ENCODE results near the gene USP50.

Gene USP50

GRCh38 chr15:50487287-50487686 lies 59.2 kb downstream of the USP50 start:
- no peak overlapping the region for H3K27ac ChIP-seq
- TF ChIP-seq, protein P1, sequence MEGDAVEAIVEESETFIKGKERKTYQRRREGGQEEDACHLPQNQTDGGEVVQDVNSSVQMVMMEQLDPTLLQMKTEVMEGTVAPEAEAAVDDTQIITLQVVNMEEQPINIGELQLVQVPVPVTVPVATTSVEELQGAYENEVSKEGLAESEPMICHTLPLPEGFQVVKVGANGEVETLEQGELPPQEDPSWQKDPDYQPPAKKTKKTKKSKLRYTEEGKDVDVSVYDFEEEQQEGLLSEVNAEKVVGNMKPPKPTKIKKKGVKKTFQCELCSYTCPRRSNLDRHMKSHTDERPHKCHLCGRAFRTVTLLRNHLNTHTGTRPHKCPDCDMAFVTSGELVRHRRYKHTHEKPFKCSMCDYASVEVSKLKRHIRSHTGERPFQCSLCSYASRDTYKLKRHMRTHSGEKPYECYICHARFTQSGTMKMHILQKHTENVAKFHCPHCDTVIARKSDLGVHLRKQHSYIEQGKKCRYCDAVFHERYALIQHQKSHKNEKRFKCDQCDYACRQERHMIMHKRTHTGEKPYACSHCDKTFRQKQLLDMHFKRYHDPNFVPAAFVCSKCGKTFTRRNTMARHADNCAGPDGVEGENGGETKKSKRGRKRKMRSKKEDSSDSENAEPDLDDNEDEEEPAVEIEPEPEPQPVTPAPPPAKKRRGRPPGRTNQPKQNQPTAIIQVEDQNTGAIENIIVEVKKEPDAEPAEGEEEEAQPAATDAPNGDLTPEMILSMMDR (conservative IDR thresholded peaks at IDR 0.05), result no peak

DNA sequence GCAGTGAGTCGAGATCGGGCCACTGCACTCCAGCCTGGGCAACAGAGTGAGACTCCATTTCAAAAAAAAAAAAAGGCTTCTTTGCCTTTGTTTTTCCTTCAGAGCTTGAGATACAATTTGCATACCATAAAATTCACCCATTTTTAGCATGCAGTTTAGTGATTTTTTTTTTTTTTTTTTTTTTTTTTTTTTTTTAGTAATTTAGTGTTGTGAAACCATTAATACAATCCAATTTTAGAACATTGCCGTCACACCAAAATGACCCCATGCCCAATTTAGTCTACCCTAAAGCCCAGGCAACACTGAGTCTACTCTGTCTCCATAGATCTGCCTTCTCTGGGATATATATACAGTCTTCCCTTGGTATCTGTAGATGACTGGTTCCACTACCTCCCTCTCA lies 61.1 kb downstream of the USP50 start:
- TF ChIP-seq, protein P1 (conservative IDR thresholded peaks at IDR 0.05), result no peak
- H3K27ac ChIP-seq, result no peak overlapping the region

GRCh38 chr15:50484781-50485180 lies 61.7 kb downstream of the USP50 start:
- no peak overlapping the region for H3K27ac ChIP-seq
- TF ChIP-seq, protein P1 (conservative IDR thresholded peaks at IDR 0.05), result no peak

- TF ChIP-seq, protein P1 (conservative IDR thresholded peaks at IDR 0.05), result no peak
- no peak overlapping the region for H3K27ac ChIP-seq
Observed at GRCh38 chr15:50476143-50476542, 70.3 kb downstream of the USP50 start.

DNA sequence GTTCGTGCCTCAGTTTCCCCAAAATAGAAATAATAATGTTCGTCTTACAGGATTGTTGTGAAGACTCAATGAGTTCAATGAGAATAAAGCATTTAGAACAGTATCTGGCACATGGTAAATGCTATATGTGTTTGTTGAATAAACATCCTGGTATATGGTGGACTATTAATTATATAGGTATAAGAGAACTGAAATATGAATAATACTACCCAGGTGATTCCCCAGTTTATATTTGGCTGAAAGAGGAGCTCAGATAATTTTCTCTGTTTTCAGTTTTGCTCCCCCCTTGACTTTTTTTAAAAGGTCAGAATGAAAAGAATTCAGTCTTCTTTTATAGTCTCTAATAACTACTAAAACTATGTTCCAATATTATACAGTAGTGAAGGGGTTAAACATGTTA lies 75.4 kb downstream of the USP50 start:
- no peak overlapping the region for H3K27ac ChIP-seq
- TF ChIP-seq, protein P1 (conservative IDR thresholded peaks at IDR 0.05), result no peak

DNA sequence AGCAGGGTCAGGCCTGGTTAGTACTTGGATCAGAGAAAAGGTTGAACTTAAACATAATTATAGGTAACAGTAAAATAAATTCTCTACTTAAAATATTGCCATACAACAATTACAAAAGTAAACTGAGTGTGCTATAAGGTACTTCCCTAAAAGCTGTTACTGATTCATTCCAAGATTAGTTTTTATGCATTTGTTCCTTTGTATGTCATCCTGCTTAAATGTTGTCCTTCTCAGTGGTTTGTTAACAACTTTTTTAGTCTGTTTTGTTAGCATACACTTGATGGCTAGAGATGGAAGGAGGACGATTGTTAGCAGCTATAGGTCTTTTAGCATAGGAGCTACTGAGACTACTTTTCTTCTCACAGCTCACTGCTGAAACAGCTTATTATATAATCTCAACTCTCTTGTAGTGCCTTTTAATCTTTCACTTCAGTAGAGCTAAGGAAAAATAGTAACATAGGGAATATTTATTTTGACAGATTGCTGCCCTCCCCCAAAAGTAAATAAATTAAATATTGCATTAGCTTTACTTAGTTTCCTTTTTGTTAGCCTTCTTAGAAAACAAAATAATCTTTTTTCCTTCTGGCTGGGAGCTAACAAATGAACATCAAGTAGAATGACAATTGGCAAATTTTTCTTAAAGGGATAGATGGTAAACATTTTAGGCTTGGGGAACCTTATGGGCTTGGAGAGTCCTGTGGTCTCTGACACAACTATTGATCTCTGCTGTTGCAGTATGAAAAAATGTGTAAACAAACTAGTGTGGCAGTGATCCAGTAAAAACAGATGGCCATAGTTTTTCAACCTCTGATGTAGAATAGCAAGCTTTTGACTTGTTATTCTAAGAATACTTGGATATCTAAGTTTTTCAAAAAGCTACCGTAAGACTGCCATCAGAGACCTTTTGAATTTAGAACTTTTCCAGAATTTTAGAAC lies 82.8 kb downstream of the USP50 start:
- TF ChIP-seq, protein P1 (conservative IDR thresholded peaks at IDR 0.05), result no peak
- peak overlapping the region; percentile 31 for H3K27ac ChIP-seq

GRCh38 chr15:50458348-50459112 lies 87.9 kb downstream of the USP50 start:
- TF ChIP-seq, protein P1 (conservative IDR thresholded peaks at IDR 0.05), result no peak
- H3K27ac ChIP-seq, result no peak overlapping the region
